Measurements from ENCODE around the gene KIF21A.

KIF21A gene

DNA sequence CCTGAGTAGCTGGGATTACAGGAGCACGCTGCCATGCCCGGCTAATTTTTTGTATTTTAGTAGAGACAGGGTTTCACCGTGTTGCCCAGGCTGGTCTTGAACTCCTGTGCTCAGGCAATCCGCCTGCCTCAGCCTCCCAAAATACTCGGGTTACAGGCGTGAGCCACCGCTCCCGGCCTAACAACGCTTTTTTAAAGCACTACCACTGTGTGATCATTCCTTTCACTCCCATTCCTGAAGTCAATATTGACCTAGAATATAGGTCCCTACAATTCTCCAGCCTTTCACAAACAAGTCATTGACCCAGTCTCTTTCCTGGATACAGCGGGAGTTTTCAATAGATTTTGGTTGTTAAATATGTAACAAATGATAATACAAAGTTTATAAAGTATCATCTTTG, 62.8 kb downstream of the KIF21A start:
- no peak overlapping the region for H3K18ac ChIP-seq (ENCODE audit: low read length)

DNA sequence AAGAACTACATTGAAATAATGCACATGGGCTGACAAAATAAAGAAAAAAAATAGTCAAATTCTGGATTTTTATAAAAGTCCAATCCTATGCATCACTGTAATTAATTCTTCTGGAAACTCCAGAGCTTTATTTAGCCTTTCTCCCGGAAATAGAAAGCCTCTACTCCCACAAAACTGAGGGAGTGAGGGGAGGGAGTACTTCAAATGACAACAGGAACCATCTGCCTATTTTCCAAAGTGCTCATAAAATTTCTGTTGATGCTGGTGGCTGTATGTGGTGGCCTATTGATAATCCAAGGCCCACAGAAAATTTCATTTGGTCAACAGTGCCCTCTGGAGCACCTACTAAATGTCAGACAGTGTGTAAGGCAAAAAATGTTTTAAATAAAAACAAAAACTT, 64.6 kb downstream of the KIF21A start:
- Histone ChIP-seq H4K91ac (ENCODE audit: low read depth, low read length, poor library complexity) (no peak overlapping the region), H2BK15ac (ENCODE audit: low read length) (no peak overlapping the region), H2AFZ (ENCODE audit: low read length) (no peak overlapping the region), H2BK120ac (ENCODE audit: low read depth, low read length) (no peak overlapping the region), H3K4me1 (ENCODE audit: control insufficient read depth in 2 of 2, insufficient read depth in 1 of 2, low read depth in 1 of 2, low read length in 2 of 2) (peaks cover 0 to 2% of the 10 kb centered on the region in 2 donors), H3K4ac (ENCODE audit: low read length) (no peak overlapping the region), H4K8ac (ENCODE audit: low read depth, low read length) (no peak overlapping the region), H3K4me2 (ENCODE audit: insufficient read depth, low read length, poor library complexity, severe bottlenecking) (no peak overlapping the region), H3K9ac (ENCODE audit: low read depth, low read length, poor library complexity) (no peak overlapping the region), H3K36me3 (replicated peaks in 1 of 2; ENCODE audit: control insufficient read depth in 2 of 2, insufficient read depth in 2 of 2, low read length in 2 of 2) (peaks cover 0 to 9% of the 10 kb centered on the region in 2 donors), H3K9me3 (replicated peaks in 1 of 2; ENCODE audit: control insufficient read depth in 2 of 2, insufficient read depth in 1 of 2, low read depth in 1 of 2, low read length in 2 of 2) (no peaks in the 10 kb centered on the region), H3K27ac (replicated peaks; ENCODE audit: low read length) (no peak overlapping the region), H3K79me1 (ENCODE audit: low read depth, low read length) (no peaks in the 10 kb centered on the region), H3K18ac (ENCODE audit: low read length) (no peak overlapping the region), H3K27me3 (ENCODE audit: control insufficient read depth in 3 of 3, insufficient read depth in 3 of 3, low read depth in 1 of 3, low read length in 3 of 3) (no peaks in the 10 kb centered on the region), H3K23ac (ENCODE audit: low read depth, low read length, poor library complexity) (no peak overlapping the region), H2AK5ac (ENCODE audit: low read depth, low read length) (no peak overlapping the region), H2BK5ac (ENCODE audit: low read length) (no peak overlapping the region), H3K4me3 (ENCODE audit: low read length in 2 of 2) (no peak overlapping the region), H2BK12ac (ENCODE audit: low read length) (no peak overlapping the region), H3K14ac (ENCODE audit: low read length) (no peak overlapping the region)
- no peak for DNase-seq (ENCODE audit: low spot score)
- WGBS, 2 donors (ENCODE audit: extremely low coverage in 2 of 2, insufficient read length in 2 of 2, insufficient replicate concordance in 1 of 2), result no CpG with 5 or more reads among the region's 1 CpG

More for the DNA sequence above, 62.8 kb downstream of the KIF21A start:
- H3K14ac ChIP-seq (ENCODE audit: low read length), result no peak overlapping the region
- no peak overlapping the region for H2BK15ac ChIP-seq (ENCODE audit: low read length)
- no CpG with 5 or more reads among the region's 10 CpGs for WGBS, 2 donors (ENCODE audit: extremely low coverage in 2 of 2, insufficient read length in 2 of 2, insufficient replicate concordance in 1 of 2)
- no peaks in the 10 kb centered on the region for H3K9me3 ChIP-seq (replicated peaks in 1 of 2; ENCODE audit: control insufficient read depth in 2 of 2, insufficient read depth in 1 of 2, low read depth in 1 of 2, low read length in 2 of 2)
- H2BK5ac ChIP-seq (ENCODE audit: low read length), result no peak overlapping the region
- no peak overlapping the region for H4K91ac ChIP-seq (ENCODE audit: low read depth, low read length, poor library complexity)
- no peaks in the 10 kb centered on the region for H3K27me3 ChIP-seq (ENCODE audit: control insufficient read depth in 3 of 3, insufficient read depth in 3 of 3, low read depth in 1 of 3, low read length in 3 of 3)
- no peak overlapping the region for H3K27ac ChIP-seq (replicated peaks; ENCODE audit: low read length)
- H3K4me1 ChIP-seq (ENCODE audit: control insufficient read depth in 2 of 2, insufficient read depth in 1 of 2, low read depth in 1 of 2, low read length in 2 of 2), result no peaks in the 10 kb centered on the region
- no peak overlapping the region for H3K9ac ChIP-seq (ENCODE audit: low read depth, low read length, poor library complexity)
- no peaks in the 10 kb centered on the region for H3K79me1 ChIP-seq (ENCODE audit: low read depth, low read length)
- H2AK5ac ChIP-seq (ENCODE audit: low read depth, low read length), result no peak overlapping the region
- no peak overlapping the region for H2AFZ ChIP-seq (ENCODE audit: low read length)
- H3K4ac ChIP-seq (ENCODE audit: low read length), result no peak overlapping the region
- no peak overlapping the region for H3K4me3 ChIP-seq (ENCODE audit: low read length in 2 of 2)
- no peak overlapping the region for H3K4me2 ChIP-seq (ENCODE audit: insufficient read depth, low read length, poor library complexity, severe bottlenecking)
- H4K8ac ChIP-seq (ENCODE audit: low read depth, low read length), result no peak overlapping the region
- no peak overlapping the region for H2BK120ac ChIP-seq (ENCODE audit: low read depth, low read length)
- peaks cover 0 to 9% of the 10 kb centered on the region in 2 donors for H3K36me3 ChIP-seq (replicated peaks in 1 of 2; ENCODE audit: control insufficient read depth in 2 of 2, insufficient read depth in 2 of 2, low read length in 2 of 2)
- H3K23ac ChIP-seq (ENCODE audit: low read depth, low read length, poor library complexity), result no peak overlapping the region
- H2BK12ac ChIP-seq (ENCODE audit: low read length), result no peak overlapping the region
- no peak for DNase-seq (ENCODE audit: low spot score)

DNA sequence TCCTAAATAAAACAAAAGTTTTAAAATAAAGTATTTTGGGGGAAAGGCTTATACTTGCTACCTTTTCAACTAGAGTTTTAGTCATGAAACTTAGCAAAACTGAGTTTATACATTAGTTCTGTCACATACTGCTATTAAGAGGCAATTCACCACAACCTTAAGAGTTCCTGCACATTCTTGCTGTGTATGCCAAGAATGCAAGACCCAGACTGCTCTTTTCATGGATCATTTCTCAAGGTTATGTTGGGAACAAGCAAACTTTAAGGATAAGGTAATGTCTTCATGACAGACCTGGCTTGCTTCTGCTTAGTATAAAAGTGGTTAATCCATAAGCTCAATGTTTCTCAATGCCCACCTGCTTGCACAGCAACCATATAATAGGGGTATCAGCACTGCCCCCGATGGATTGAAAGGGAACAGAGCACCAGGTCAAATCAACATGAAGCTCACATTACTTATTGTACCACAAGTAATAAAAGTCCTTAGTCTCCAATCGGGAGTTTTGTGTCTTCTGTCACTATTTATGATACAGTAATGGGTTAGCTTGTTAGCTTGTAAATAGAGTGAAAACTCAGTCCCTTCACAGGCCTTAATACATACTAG, 67.6 kb downstream of the KIF21A start:
- peaks cover 0 to 5% of the 10 kb centered on the region in 2 donors for H3K4me1 ChIP-seq (ENCODE audit: control insufficient read depth in 2 of 2, insufficient read depth in 1 of 2, low read depth in 1 of 2, low read length in 2 of 2)
- no peak overlapping the region for H2BK5ac ChIP-seq (ENCODE audit: low read length)
- no peaks in the 10 kb centered on the region for H3K27me3 ChIP-seq (ENCODE audit: control insufficient read depth in 3 of 3, insufficient read depth in 3 of 3, low read depth in 1 of 3, low read length in 3 of 3)
- H3K27ac ChIP-seq (replicated peaks; ENCODE audit: low read length), result no peak overlapping the region
- H2BK15ac ChIP-seq (ENCODE audit: low read length), result no peak overlapping the region
- H3K9ac ChIP-seq (ENCODE audit: low read depth, low read length, poor library complexity), result no peak overlapping the region
- H3K36me3 ChIP-seq (replicated peaks in 1 of 2; ENCODE audit: control insufficient read depth in 2 of 2, insufficient read depth in 2 of 2, low read length in 2 of 2), result no peaks in the 10 kb centered on the region
- no peak overlapping the region for H3K4me2 ChIP-seq (ENCODE audit: insufficient read depth, low read length, poor library complexity, severe bottlenecking)
- no peak overlapping the region for H4K91ac ChIP-seq (ENCODE audit: low read depth, low read length, poor library complexity)
- H3K23ac ChIP-seq (ENCODE audit: low read depth, low read length, poor library complexity), result no peak overlapping the region
- no peak overlapping the region for H3K4ac ChIP-seq (ENCODE audit: low read length)
- no peaks in the 10 kb centered on the region for H3K9me3 ChIP-seq (replicated peaks in 1 of 2; ENCODE audit: control insufficient read depth in 2 of 2, insufficient read depth in 1 of 2, low read depth in 1 of 2, low read length in 2 of 2)
- no CpG with 5 or more reads among the region's 2 CpGs for WGBS, 2 donors (ENCODE audit: extremely low coverage in 2 of 2, insufficient read length in 2 of 2, insufficient replicate concordance in 1 of 2)
- no peak overlapping the region for H4K8ac ChIP-seq (ENCODE audit: low read depth, low read length)
- H3K14ac ChIP-seq (ENCODE audit: low read length), result no peak overlapping the region
- H3K4me3 ChIP-seq (ENCODE audit: low read length in 2 of 2), result no peak overlapping the region
- no peak overlapping the region for H2BK120ac ChIP-seq (ENCODE audit: low read depth, low read length)
- no peak overlapping the region for H3K18ac ChIP-seq (ENCODE audit: low read length)
- H2BK12ac ChIP-seq (ENCODE audit: low read length), result no peak overlapping the region
- H2AFZ ChIP-seq (ENCODE audit: low read length), result no peak overlapping the region
- H3K79me1 ChIP-seq (ENCODE audit: low read depth, low read length), result no peaks in the 10 kb centered on the region
- DNase-seq (ENCODE audit: low spot score), result no peak
- H2AK5ac ChIP-seq (ENCODE audit: low read depth, low read length), result no peak overlapping the region

DNA sequence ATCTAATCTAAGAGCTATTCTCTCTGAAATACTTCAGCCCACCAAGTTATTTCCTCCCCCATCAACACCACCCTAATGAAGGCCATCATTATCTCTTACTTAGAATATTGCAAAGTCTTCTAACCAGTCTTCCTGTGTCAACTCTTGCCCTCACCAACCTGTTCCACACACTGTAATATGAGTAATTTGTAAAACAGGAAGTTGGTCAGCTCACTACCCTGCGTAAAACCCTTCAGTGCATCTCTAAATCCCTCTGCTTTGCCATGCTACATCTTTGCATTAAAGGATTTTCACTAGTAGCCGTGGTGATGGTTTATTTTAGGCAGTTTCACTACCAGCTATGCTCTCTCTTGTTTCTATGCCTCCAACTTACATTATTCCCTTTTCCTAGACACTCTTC, 70.0 kb downstream of the KIF21A start:
- Histone ChIP-seq H2BK120ac (ENCODE audit: low read depth, low read length) (no peak overlapping the region), H3K14ac (ENCODE audit: low read length) (no peak overlapping the region), H3K79me1 (ENCODE audit: low read depth, low read length) (no peaks in the 10 kb centered on the region), H3K18ac (ENCODE audit: low read length) (no peak overlapping the region), H2BK5ac (ENCODE audit: low read length) (no peak overlapping the region), H3K4me2 (ENCODE audit: insufficient read depth, low read length, poor library complexity, severe bottlenecking) (no peak overlapping the region), H3K27me3 (ENCODE audit: control insufficient read depth in 3 of 3, insufficient read depth in 3 of 3, low read depth in 1 of 3, low read length in 3 of 3) (no peaks in the 10 kb centered on the region), H3K23ac (ENCODE audit: low read depth, low read length, poor library complexity) (no peak overlapping the region), H3K4ac (ENCODE audit: low read length) (no peak overlapping the region), H2AFZ (ENCODE audit: low read length) (no peak overlapping the region), H2BK15ac (ENCODE audit: low read length) (no peak overlapping the region), H2AK5ac (ENCODE audit: low read depth, low read length) (no peak overlapping the region), H3K9me3 (replicated peaks in 1 of 2; ENCODE audit: control insufficient read depth in 2 of 2, insufficient read depth in 1 of 2, low read depth in 1 of 2, low read length in 2 of 2) (no peaks in the 10 kb centered on the region), H4K91ac (ENCODE audit: low read depth, low read length, poor library complexity) (no peak overlapping the region), H3K36me3 (replicated peaks in 1 of 2; ENCODE audit: control insufficient read depth in 2 of 2, insufficient read depth in 2 of 2, low read length in 2 of 2) (peaks cover 0 to 22% of the 10 kb centered on the region in 2 donors), H4K8ac (ENCODE audit: low read depth, low read length) (no peak overlapping the region), H3K27ac (replicated peaks; ENCODE audit: low read length) (no peak overlapping the region), H3K9ac (ENCODE audit: low read depth, low read length, poor library complexity) (no peak overlapping the region), H2BK12ac (ENCODE audit: low read length) (no peak overlapping the region), H3K4me3 (ENCODE audit: low read length in 2 of 2) (no peak overlapping the region), H3K4me1 (ENCODE audit: control insufficient read depth in 2 of 2, insufficient read depth in 1 of 2, low read depth in 1 of 2, low read length in 2 of 2) (peaks cover 0 to 5% of the 10 kb centered on the region in 2 donors)
- WGBS, 2 donors (ENCODE audit: extremely low coverage in 2 of 2, insufficient read length in 2 of 2, insufficient replicate concordance in 1 of 2), result no CpG with 5 or more reads among the region's 2 CpGs
- no peak for DNase-seq (ENCODE audit: low spot score)
